HG03064 (cell line): Measurements from ENCODE around the gene PTOV1.

Source experiments
- ATAC-seq: cut with Tn5 transposase; IDR thresholded peaks from one replicate; pipeline ENCODE4 v1.9.1; 2021; ENCODE audit warnings: low read depth; ENCODE audit not compliant: unreplicated experiment

PTOV1 gene

GRCh38 chr19:49840736-49841249, 10.2 kb upstream of the PTOV1 start:
- ATAC-seq, result no peak

- no peak for ATAC-seq
Observed at GRCh38 chr19:49843265-49843664, 7.7 kb upstream of the PTOV1 start.

GRCh38 chr19:49844138-49845095, 6.5 kb upstream of the PTOV1 start:
- ATAC-seq, result no peak

- no peak for ATAC-seq
Observed at GRCh38 chr19:49845414-49845813, 5.5 kb upstream of the PTOV1 start.

- no peak for ATAC-seq
Observed at GRCh38 chr19:49846408-49846807, 4.6 kb upstream of the PTOV1 start.

GRCh38 chr19:49847731-49848696, 2.9 kb upstream of the PTOV1 start:
- no peak for ATAC-seq

- no peak for ATAC-seq
Observed at GRCh38 chr19:49848938-49849337, 2.0 kb upstream of the PTOV1 start.

GRCh38 chr19:49849433-49850220, 1.3 kb upstream of the PTOV1 start:
- no peak for ATAC-seq

- no peak for ATAC-seq
Observed at GRCh38 chr19:49850221-49850486, 805 bp upstream of the PTOV1 start.

GRCh38 chr19:49851456-49852259, 699 bp downstream of the PTOV1 start:
- no peak for ATAC-seq

- no peak for ATAC-seq
Observed at GRCh38 chr19:49852631-49853126, 1.7 kb downstream of the PTOV1 start.

GRCh38 chr19:49853852-49854377, 3.0 kb downstream of the PTOV1 start:
- ATAC-seq, result no peak

- ATAC-seq, result no peak
Observed at GRCh38 chr19:49854378-49855263, 3.7 kb downstream of the PTOV1 start.

GRCh38 chr19:49855277-49855675, 4.3 kb downstream of the PTOV1 start:
- ATAC-seq, result no peak

GRCh38 chr19:49855676-49856573, 5.0 kb downstream of the PTOV1 start:
- ATAC-seq, result no peak

- ATAC-seq, result no peak
Observed at GRCh38 chr19:49856574-49857021, 5.6 kb downstream of the PTOV1 start.
